ENCODE measurements around the gene UBE2E2.

The UBE2E2 gene

GRCh38 chr3:23444386-23444785, 241.3 kb downstream of the UBE2E2 start:
- H3K4me3 ChIP-seq (replicated peaks; ENCODE audit: low read depth, low read length): no peak overlapping the region
- H3K36me3 ChIP-seq (ENCODE audit: control insufficient read depth, insufficient read depth, low read length): no peaks in the 10 kb centered on the region
- no peaks in the 10 kb centered on the region for H3K27me3 ChIP-seq (replicated peaks; ENCODE audit: control insufficient read depth, insufficient read depth, low read length)
- TF ChIP-seq CTCF (IDR thresholded peaks at IDR 0.05; ENCODE audit: insufficient read depth, low read length, poor library complexity, severe bottlenecking): no peak
- DNase-seq (ENCODE audit: extremely low read depth, insufficient read length): no peak

- Histone ChIP-seq H3K27me3 (replicated peaks; ENCODE audit: control insufficient read depth, insufficient read depth, low read length) (no peaks in the 10 kb centered on the region), H3K4me3 (replicated peaks; ENCODE audit: low read depth, low read length) (no peak overlapping the region), H3K36me3 (ENCODE audit: control insufficient read depth, insufficient read depth, low read length) (no peaks in the 10 kb centered on the region)
- no peak for TF ChIP-seq CTCF (IDR thresholded peaks at IDR 0.05; ENCODE audit: insufficient read depth, low read length, poor library complexity, severe bottlenecking)
- no peak for DNase-seq (ENCODE audit: extremely low read depth, insufficient read length)
Measured at GRCh38 chr3:23446301-23446700, 243.2 kb downstream of the UBE2E2 start.

GRCh38 chr3:23448998-23449537, 245.9 kb downstream of the UBE2E2 start:
- no peak for TF ChIP-seq CTCF (IDR thresholded peaks at IDR 0.05; ENCODE audit: insufficient read depth, low read length, poor library complexity, severe bottlenecking)

GRCh38 chr3:23450051-23450450, 246.9 kb downstream of the UBE2E2 start:
- Histone ChIP-seq H3K36me3 (ENCODE audit: control insufficient read depth, insufficient read depth, low read length) (no peaks in the 10 kb centered on the region), H3K27me3 (replicated peaks; ENCODE audit: control insufficient read depth, insufficient read depth, low read length) (no peaks in the 10 kb centered on the region), H3K4me3 (replicated peaks; ENCODE audit: low read depth, low read length) (no peak overlapping the region)
- DNase-seq (ENCODE audit: extremely low read depth, insufficient read length): no peak
- TF ChIP-seq CTCF (IDR thresholded peaks at IDR 0.05; ENCODE audit: insufficient read depth, low read length, poor library complexity, severe bottlenecking): no peak

More at GRCh38 chr3:23448998-23449537, 245.9 kb downstream of the UBE2E2 start:
- H3K36me3 ChIP-seq (ENCODE audit: control insufficient read depth, insufficient read depth, low read length): no peaks in the 10 kb centered on the region
- DNase-seq (ENCODE audit: extremely low read depth, insufficient read length): no peak
- no peaks in the 10 kb centered on the region for H3K27me3 ChIP-seq (replicated peaks; ENCODE audit: control insufficient read depth, insufficient read depth, low read length)
- no peak overlapping the region for H3K4me3 ChIP-seq (replicated peaks; ENCODE audit: low read depth, low read length)

- no peaks in the 10 kb centered on the region for H3K36me3 ChIP-seq (ENCODE audit: control insufficient read depth, insufficient read depth, low read length)
- no peak for DNase-seq (ENCODE audit: extremely low read depth, insufficient read length)
- no peak for TF ChIP-seq CTCF (IDR thresholded peaks at IDR 0.05; ENCODE audit: insufficient read depth, low read length, poor library complexity, severe bottlenecking)
- no peaks in the 10 kb centered on the region for H3K27me3 ChIP-seq (replicated peaks; ENCODE audit: control insufficient read depth, insufficient read depth, low read length)
- no peak overlapping the region for H3K4me3 ChIP-seq (replicated peaks; ENCODE audit: low read depth, low read length)
Measured at GRCh38 chr3:23450806-23451205, 247.7 kb downstream of the UBE2E2 start.

- no peak for TF ChIP-seq CTCF (IDR thresholded peaks at IDR 0.05; ENCODE audit: insufficient read depth, low read length, poor library complexity, severe bottlenecking)
- no peaks in the 10 kb centered on the region for H3K36me3 ChIP-seq (ENCODE audit: control insufficient read depth, insufficient read depth, low read length)
- DNase-seq (ENCODE audit: extremely low read depth, insufficient read length): no peak
- H3K4me3 ChIP-seq (replicated peaks; ENCODE audit: low read depth, low read length): no peak overlapping the region
- no peaks in the 10 kb centered on the region for H3K27me3 ChIP-seq (replicated peaks; ENCODE audit: control insufficient read depth, insufficient read depth, low read length)
Measured at GRCh38 chr3:23452408-23452807, 249.3 kb downstream of the UBE2E2 start.

Data from GM06990 (cell line).